RPMI8226 (cell line): ENCODE measurements around the gene ZNF346.

Experiments
- DNase-seq: peaks from one replicate; pipeline ENCODE4 v3.0.0-alpha.2; 2015

Gene ZNF346

GRCh38 chr5:177123789-177124485 lies 101.4 kb downstream of the ZNF346 start:
- peak; percentile 50 for DNase-seq

- DNase-seq: peak; percentile 68
Measured at GRCh38 chr5:177124486-177124991, 102.0 kb downstream of the ZNF346 start.

GRCh38 chr5:177126771-177127170 lies 104.3 kb downstream of the ZNF346 start:
- no peak for DNase-seq

- DNase-seq: no peak
Measured at GRCh38 chr5:177128551-177128981, 106.1 kb downstream of the ZNF346 start.

- DNase-seq: no peak
Measured at GRCh38 chr5:177130211-177131018, 107.9 kb downstream of the ZNF346 start.
